HepG2 (cell line): Measurements from ENCODE around the gene TRDN. TPM values are rescaled to one million over a fixed set of nuclear protein-coding genes. Genes with fewer than 3 reads are reported as not detected.

Experiments
- ATAC-seq: fragments of 200-7000 bp; cut with Tn5 transposase; 3 replicates; pipeline ENCODE4 v1.9.1; 2020; ENCODE audit warnings: mild to moderate bottlenecking, moderate library complexity
- BruUV-seq: library from RNA; stranded (reverse); fragments of 400-500 nt; replicated peaks from 2 replicates; lab custom pipeline; 2021; lab: Mats Ljungman, UMichigan
- CTCF ChIA-PET: fragments of 300-600 bp; formaldehyde crosslinking; extraction: SDS; loops from one replicate; lab custom pipeline; 2021; ENCODE audit warnings: low total read pairs, inconsistent platforms, low intra/inter-chr PET ratio; lab: Yijun Ruan, JAX
- POLR2A ChIA-PET: fragments of 350-600 bp; sonication (Branson Sonifier 250); formaldehyde crosslinking; loops from one replicate; lab custom pipeline; 2020; ENCODE audit warnings: antibody characterized with exemption, inconsistent platforms; lab: Yijun Ruan, JAX
- DNase-seq: peaks from one replicate; pipeline ENCODE4 v3.0.0-alpha.2; 2015; ENCODE audit warnings: low spot score
- FAIRE-seq: peaks from 3 replicates; lab custom pipeline; 2011; peaks lifted over from hg19 to GRCh38; lab: Jason Lieb, UNC
- H2AFZ ChIP-seq: one replicate; pipeline ENCODE4 v1.6.1; 2011; ENCODE audit warnings: low read length, inconsistent platforms
- H3K27ac ChIP-seq: fragments of 300-600 bp; 3 replicates; pipeline ENCODE4 v1.8.0; 2011; ENCODE audit warnings: mixed run types, mild to moderate bottlenecking, mixed read lengths, low read length, inconsistent platforms; ENCODE audit not compliant: insufficient read depth; ENCODE audit errors: extremely low read length
- H3K27me3 ChIP-seq, 2 experiments: fragments of 200-600 bp in 1 of 2; 2 replicates in 1 of 2; 3 replicates in 1 of 2; pipeline versions ENCODE4 v1.6.0 to v1.8.0; 2011; ENCODE audit warnings: low read length in 2 of 2, mild to moderate bottlenecking in 2 of 2, moderate library complexity in 2 of 2, inconsistent platforms in 1 of 2; ENCODE audit not compliant: insufficient read depth in 2 of 2, control insufficient read depth in 1 of 2
- H3K36me3 ChIP-seq, 2 experiments: fragments of 200-600 bp in 1 of 2; replicated peaks in 1 of 2; 2 replicates in 1 of 2; 3 replicates in 1 of 2; pipeline versions ENCODE4 v1.5.1 to v1.8.0; 2011; ENCODE audit warnings: low read length in 2 of 2, inconsistent platforms in 1 of 2; ENCODE audit not compliant: insufficient read depth in 2 of 2, control insufficient read depth in 1 of 2
- H3K4me1 ChIP-seq: 2 replicates; pipeline ENCODE4 v1.5.1; 2012; ENCODE audit warnings: low read length, inconsistent platforms; ENCODE audit not compliant: insufficient read depth
- H3K4me2 ChIP-seq: 2 replicates; pipeline ENCODE4 v1.6.0; 2011; ENCODE audit warnings: low read depth, low read length, inconsistent platforms
- H3K4me3 ChIP-seq, 3 experiments: fragments of 200-600 bp in 1 of 3; sonication (generic), shearing (Covaris generic) in 1 of 3; replicated peaks in 1 of 3; 2 replicates each; pipeline ENCODE4 v1.5.1; 2011 to 2016; ENCODE audit warnings: low read length in 3 of 3, inconsistent platforms in 2 of 3, low read depth in 2 of 3, mild to moderate bottlenecking in 2 of 3, control low read depth in 1 of 3, mixed read lengths in 1 of 3; ENCODE audit not compliant: insufficient read depth in 1 of 3
- H3K79me2 ChIP-seq: one replicate; pipeline ENCODE4 v1.6.1; 2011; ENCODE audit warnings: low read length, inconsistent platforms; ENCODE audit not compliant: insufficient read depth
- H3K9ac ChIP-seq: 2 replicates; pipeline ENCODE4 v1.6.0; 2011; ENCODE audit warnings: mild to moderate bottlenecking, low read depth, low read length, inconsistent platforms; ENCODE audit not compliant: insufficient read depth
- H3K9me3 ChIP-seq: 2 replicates; pipeline ENCODE4 v1.5.1; 2012; ENCODE audit warnings: mild to moderate bottlenecking, low read length
- H4K20me1 ChIP-seq: 2 replicates; pipeline ENCODE4 v1.6.0; 2011; ENCODE audit warnings: inconsistent platforms, mild to moderate bottlenecking, low read length, moderate library complexity; ENCODE audit not compliant: insufficient read depth
- ATF7 ChIP-seq, 2 experiments: fragments of 450-650 bp in 1 of 2; sonication (generic) in 1 of 2; formaldehyde crosslinking in 1 of 2; IDR thresholded peaks; 2 replicates each; pipeline versions ENCODE4 v1.4.0 to v1.6.1; 2016 to 2020; ENCODE audit warnings: antibody characterized with exemption in 1 of 2, mild to moderate bottlenecking in 1 of 2, missing genetic modification reagents in 1 of 2
- MTF2 ChIP-seq: sonication (generic); formaldehyde crosslinking; IDR thresholded peaks from 2 replicates; pipeline ENCODE4 v1.5.0; 2020; ENCODE audit warnings: missing genetic modification reagents, borderline replicate concordance
- ZHX1 ChIP-seq: sonication (generic); formaldehyde crosslinking; IDR thresholded peaks from 2 replicates; pipeline ENCODE4 v1.8.1; 2022; ENCODE audit warnings: low read depth, mild to moderate bottlenecking, missing genetic modification reagents
- ZNF251 ChIP-seq: sonication (generic); formaldehyde crosslinking; IDR thresholded peaks from 2 replicates; pipeline ENCODE4 v1.9.0; 2021; ENCODE audit warnings: mild to moderate bottlenecking, missing genetic modification reagents
- ZNF589 ChIP-seq: sonication (generic); formaldehyde crosslinking; conservative IDR thresholded peaks from 2 replicates; pipeline ENCODE4 v1.8.0; 2022; ENCODE audit warnings: mild to moderate bottlenecking, moderate library complexity, missing genetic modification reagents
- ZNF629 ChIP-seq: sonication (generic); formaldehyde crosslinking; conservative IDR thresholded peaks from 2 replicates; pipeline ENCODE4 v1.5.0; 2020; ENCODE audit warnings: missing genetic modification reagents
- ZSCAN22 ChIP-seq: sonication (generic); formaldehyde crosslinking; IDR thresholded peaks from 2 replicates; pipeline ENCODE4 v1.4.0; 2020; ENCODE audit warnings: mild to moderate bottlenecking, missing genetic modification reagents
- in situ Hi-C: cut with HindIII; loops from 2 replicates; pipeline ENCODE4 v1.10.0; 2017; ENCODE audit warnings: low pct_unique_long_range_greater_than_20kb; ENCODE audit not compliant: extremely low pct_ligation_motif_present
- intact Hi-C: fragments of 100-400 bp; cut with micrococcal nuclease; formaldehyde crosslinking; loops from one replicate; pipeline ENCODE4 v1.10.0; 2022; ENCODE audit not compliant: unreplicated experiment
- polyA plus RNA-seq, 8 experiments: library from polyadenylated mRNA; depleted of rRNA in 3 of 8; stranded (reverse) in 7 of 8; unstranded in 1 of 8; fragments of >200 nt; fragmentation: Illumina TruSeq in 4 of 8; extraction: Trizol in 4 of 8; gene quantifications; 2 replicates each; pipeline versions ENCODE4 v1.2.1 to v1.2.3, GENCODE V29; 2011 to 2016; ENCODE audit warnings: low read depth in 4 of 8, missing spikeins in 1 of 8, mixed read lengths in 1 of 8; ENCODE audit not compliant: insufficient read depth in 1 of 8
- total RNA-seq, 5 experiments: library from RNA; depleted of rRNA; stranded (reverse); fragments of >200 nt; fragmentation: Illumina TruSeq; extraction: Trizol; gene quantifications; 2 replicates each; pipeline ENCODE4 v1.2.3, GENCODE V29; 2016; ENCODE audit warnings: low read depth in 1 of 5
- TF ChIP-seq, protein P1 (sequence below): sonication (generic); formaldehyde crosslinking; conservative IDR thresholded peaks from 2 replicates; pipeline ENCODE4 v1.8.0; 2022; ENCODE audit warnings: low read depth, missing genetic modification reagents

Gene TRDN
- total and polyA plus RNA-seq, 2 of the 13 experiments (the other 11 are each of a cell fraction or from before 2014, with no cell fraction given) = not detected

DNA sequence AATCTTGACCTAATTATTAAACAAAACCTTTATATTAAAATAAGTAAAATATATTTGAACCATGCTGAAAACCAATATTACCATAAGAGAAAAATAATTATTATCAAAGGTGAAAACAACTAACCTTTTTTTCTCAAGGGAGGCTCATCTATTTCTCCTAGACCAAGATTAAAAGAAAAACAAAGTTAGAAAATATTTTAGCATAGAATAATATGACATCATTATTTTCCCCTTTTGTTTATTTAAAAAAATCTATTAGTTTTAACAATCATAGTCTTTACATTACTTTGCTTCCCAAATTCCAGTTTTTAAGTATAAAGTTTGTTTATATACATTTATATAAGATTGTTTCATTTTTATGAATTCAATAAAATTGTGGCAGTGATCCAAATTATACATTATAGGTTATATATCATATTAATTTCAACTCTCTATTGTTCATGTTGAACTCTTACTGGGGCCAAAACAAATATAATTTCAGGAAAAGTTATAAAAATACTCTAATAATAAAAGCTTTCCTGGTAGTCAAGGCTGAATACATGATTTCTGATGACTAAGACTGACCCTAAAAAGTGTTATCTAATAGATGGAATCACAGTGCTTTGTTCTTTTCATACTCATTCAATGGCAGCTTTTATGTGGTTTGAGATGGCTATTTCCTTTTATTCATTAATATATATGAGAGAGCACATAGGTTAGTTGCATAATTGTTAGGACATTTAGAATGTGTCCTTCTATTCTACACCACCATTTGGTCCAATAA lies 89.4 kb downstream of the TRDN start:
- CTCF ChIA-PET = no interaction called here
- TF ChIP-seq ZSCAN22 (CRISPR knock-in tag) (no peak), ZNF589 (no peak), ATF7 (IDR thresholded peaks at IDR 0.05) (peak; percentile 71; the same call in 1 of the 2 replicates), ATF7 (CRISPR knock-in tag; IDR thresholded peaks at IDR 0.05) (no peak), MTF2 (CRISPR knock-in tag) (no peak), ZHX1 (no peak), ZNF629 (CRISPR knock-in tag) (no peak), ZNF251 (CRISPR knock-in tag) (no peak)
- TF ChIP-seq, protein P1, sequence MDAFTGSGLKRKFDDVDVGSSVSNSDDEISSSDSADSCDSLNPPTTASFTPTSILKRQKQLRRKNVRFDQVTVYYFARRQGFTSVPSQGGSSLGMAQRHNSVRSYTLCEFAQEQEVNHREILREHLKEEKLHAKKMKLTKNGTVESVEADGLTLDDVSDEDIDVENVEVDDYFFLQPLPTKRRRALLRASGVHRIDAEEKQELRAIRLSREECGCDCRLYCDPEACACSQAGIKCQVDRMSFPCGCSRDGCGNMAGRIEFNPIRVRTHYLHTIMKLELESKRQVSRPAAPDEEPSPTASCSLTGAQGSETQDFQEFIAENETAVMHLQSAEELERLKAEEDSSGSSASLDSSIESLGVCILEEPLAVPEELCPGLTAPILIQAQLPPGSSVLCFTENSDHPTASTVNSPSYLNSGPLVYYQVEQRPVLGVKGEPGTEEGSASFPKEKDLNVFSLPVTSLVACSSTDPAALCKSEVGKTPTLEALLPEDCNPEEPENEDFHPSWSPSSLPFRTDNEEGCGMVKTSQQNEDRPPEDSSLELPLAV = no peak
- no peaks in the 10 kb centered on the region for H4K20me1 ChIP-seq
- FAIRE-seq (no peak), ATAC-seq (no peak), DNase-seq (no peak)
- H3K4me1 ChIP-seq = no peaks in the 10 kb centered on the region
- no peaks in the 10 kb centered on the region for H3K79me2 ChIP-seq
- in situ Hi-C loops (no loop called here), intact Hi-C loops (no loop called here)
- no peaks in the 10 kb centered on the region for H3K27me3 ChIP-seq
- POLR2A ChIA-PET = no interaction called here
- no peak overlapping the region for H2AFZ ChIP-seq
- H3K4me2 ChIP-seq = no peak overlapping the region
- no peak overlapping the region for H3K9ac ChIP-seq
- H3K27ac ChIP-seq = no peak overlapping the region
- no TSS peak for BruUV-seq
- H3K9me3 ChIP-seq = no peaks in the 10 kb centered on the region
- no peaks in the 10 kb centered on the region for H3K36me3 ChIP-seq
- no peak overlapping the region for H3K4me3 ChIP-seq
